WERI-Rb-1 (cell line): Measurements from ENCODE around the gene MRPS2.
A peak's percentile ranks its signal among the peaks of the same experiment; 100 is the strongest.

ENCODE experiments used
- DNase-seq: peaks from one replicate; pipeline ENCODE4 v3.0.0-alpha.2; 2020
- H3K27ac ChIP-seq: fragments of 250-450 bp; sonication (Bioruptor Pico); 2 replicates; pipeline ENCODE4 v1.5.1; 2020; ENCODE audit warnings: mild to moderate bottlenecking, moderate library complexity
- H3K27me3 ChIP-seq: fragments of 250-450 bp; sonication (Bioruptor Pico); 2 replicates; pipeline ENCODE4 v1.5.1; 2021; ENCODE audit warnings: mild to moderate bottlenecking, low read depth, moderate library complexity; ENCODE audit not compliant: insufficient read depth, severe bottlenecking
- H3K36me3 ChIP-seq: fragments of 250-450 bp; sonication (Bioruptor Pico); 2 replicates; pipeline ENCODE4 v1.5.1; 2020; ENCODE audit warnings: mild to moderate bottlenecking, moderate library complexity
- H3K4me3 ChIP-seq: 2 replicates; pipeline ENCODE4 v1.5.1; 2011; ENCODE audit warnings: low read depth, mild to moderate bottlenecking, control low read depth, low read length
- H3K9me3 ChIP-seq: fragments of 250-450 bp; sonication (Bioruptor Pico); 2 replicates; pipeline ENCODE4 v1.5.1; 2021; ENCODE audit warnings: mild to moderate bottlenecking, moderate library complexity; ENCODE audit not compliant: severe bottlenecking
- TF ChIP-seq, protein P1 (sequence below): IDR thresholded peaks from 2 replicates; pipeline ENCODE4 v1.5.1; 2011; ENCODE audit warnings: low read depth, mild to moderate bottlenecking, control low read depth, inconsistent platforms, low read length

Gene MRPS2

DNA sequence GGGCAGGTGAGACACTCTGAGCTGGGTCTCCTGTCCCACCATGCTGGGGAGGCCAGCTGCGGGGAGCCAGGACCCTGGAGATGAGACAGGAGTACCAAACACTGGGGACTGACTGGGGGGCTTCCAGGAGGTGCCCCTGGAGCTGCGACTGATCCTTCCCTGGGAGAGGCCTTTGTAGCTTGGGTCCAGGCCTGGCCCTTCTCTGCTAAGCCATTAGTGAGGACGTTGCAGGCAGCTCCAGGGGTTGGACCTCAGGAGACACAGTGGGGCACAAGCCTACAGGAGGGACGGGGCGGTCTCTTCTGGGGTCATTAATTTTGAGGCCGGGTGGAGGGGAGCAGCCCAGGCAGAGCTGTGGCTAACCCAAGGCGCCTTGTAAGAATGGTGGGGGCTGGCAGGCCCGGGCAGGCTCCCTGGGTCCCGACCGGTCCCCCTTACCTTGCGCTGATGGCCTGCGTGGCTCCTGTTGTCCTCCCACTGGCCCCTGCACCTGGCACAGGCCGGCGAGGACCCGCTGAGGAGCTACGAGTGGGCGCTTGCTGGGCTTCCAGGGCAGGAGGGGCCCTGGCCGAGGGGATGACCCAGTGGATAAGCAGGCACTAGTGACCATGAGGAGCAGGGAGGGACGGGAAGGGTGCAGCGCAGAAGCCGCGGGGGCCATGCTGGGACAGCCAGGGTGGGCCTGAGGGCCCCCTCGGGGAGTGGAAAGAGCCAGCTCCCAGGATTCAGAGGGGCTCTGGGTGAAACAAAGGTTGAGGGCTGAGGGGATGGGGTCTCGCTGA, 5.1 kb downstream of the MRPS2 start:
- H3K27ac ChIP-seq, result peak overlapping the region; percentile 81
- peaks cover 49% of the 10 kb centered on the region for H3K36me3 ChIP-seq
- DNase-seq, result no peak
- TF ChIP-seq, protein P1, sequence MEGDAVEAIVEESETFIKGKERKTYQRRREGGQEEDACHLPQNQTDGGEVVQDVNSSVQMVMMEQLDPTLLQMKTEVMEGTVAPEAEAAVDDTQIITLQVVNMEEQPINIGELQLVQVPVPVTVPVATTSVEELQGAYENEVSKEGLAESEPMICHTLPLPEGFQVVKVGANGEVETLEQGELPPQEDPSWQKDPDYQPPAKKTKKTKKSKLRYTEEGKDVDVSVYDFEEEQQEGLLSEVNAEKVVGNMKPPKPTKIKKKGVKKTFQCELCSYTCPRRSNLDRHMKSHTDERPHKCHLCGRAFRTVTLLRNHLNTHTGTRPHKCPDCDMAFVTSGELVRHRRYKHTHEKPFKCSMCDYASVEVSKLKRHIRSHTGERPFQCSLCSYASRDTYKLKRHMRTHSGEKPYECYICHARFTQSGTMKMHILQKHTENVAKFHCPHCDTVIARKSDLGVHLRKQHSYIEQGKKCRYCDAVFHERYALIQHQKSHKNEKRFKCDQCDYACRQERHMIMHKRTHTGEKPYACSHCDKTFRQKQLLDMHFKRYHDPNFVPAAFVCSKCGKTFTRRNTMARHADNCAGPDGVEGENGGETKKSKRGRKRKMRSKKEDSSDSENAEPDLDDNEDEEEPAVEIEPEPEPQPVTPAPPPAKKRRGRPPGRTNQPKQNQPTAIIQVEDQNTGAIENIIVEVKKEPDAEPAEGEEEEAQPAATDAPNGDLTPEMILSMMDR, result no peak
- peaks cover 7% of the 10 kb centered on the region for H3K9me3 ChIP-seq
- no peaks in the 10 kb centered on the region for H3K27me3 ChIP-seq
- H3K4me3 ChIP-seq, result no peak overlapping the region

DNA sequence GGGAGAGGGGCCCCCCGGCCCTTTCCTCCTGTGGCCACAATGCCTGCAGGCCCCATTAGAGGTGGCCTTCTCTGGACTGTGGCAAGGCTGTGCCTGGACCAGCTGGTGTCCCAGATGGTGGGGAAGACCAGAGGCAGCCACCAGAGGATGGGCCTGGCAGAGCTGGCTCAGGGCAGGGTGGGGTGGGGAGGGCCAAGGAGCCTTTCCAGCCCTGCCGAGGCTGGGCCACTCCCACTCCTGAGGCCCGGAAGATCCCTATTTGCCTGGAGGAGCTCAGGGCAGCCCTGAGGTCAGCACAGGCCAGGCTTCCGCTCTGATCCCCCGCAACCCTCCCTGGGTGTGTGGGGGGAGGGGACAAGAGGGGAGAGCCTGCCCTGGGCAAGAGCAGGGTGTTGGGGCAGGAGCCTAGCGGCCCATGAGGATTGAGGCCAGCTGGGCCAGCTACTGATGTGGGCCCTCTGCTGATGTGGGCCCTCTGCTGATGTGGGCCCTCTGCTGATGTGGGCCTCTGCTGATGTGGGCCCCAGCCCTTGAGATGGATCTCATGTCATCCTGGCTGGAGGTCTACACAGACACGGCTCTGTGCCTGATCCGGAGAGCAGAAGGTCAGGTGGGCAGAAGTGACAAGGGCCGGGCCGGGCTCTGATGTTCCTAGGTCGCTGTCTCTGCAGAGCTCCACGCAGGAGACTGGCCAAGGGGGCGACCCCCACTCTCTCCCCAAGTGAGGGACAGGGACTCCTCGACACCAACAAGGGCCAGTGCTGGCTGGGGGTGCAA, 6.0 kb downstream of the MRPS2 start:
- peaks cover 7% of the 10 kb centered on the region for H3K9me3 ChIP-seq

DNA sequence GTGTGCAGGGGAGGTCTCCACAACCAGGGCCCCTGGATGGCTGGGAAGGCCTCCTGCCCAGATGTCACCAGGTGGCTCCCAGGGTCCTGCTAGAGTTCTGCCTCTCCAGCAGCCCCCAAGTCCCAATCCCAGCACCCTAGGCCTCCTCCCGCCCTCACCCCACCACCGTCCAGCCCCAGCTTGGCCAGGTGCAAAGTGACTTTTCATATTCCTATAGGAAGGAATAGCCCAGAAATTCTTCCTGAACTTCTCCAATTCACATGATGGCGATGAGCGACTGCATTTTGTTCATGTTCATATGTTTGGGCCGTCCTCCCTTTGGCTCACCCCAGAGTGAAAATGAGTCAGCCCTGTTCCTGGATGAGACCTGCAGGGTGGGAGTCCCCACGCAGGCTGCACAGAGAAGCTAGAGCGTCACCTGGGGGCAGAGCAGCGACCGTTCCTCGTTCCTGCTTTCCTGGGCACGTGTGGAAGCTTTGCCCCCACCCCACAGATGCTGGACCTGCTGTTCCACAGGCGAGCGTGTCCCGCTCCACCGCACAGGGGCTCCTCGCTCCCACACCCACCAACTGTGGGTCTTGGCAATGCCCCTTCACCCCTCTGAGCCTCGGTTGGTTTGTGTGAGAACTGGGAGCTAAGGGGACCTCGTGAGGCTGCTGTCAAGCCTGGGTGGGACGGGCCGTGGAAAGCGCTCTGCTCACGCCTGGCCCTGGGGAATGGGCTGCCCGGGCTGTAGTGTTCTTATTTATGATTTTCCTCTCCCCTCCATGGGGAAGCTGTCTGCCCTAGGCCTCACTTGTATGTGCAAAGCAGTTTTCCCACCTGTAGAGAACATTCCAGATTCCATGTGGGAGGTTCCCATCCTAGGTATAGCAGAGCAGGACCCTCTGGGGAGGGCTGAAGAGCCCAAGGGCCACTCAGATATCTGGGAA, 6.9 kb downstream of the MRPS2 start:
- Histone ChIP-seq H3K4me3 (no peak overlapping the region), H3K27me3 (no peaks in the 10 kb centered on the region), H3K27ac (peak overlapping the region; percentile 81), H3K36me3 (peaks cover 32% of the 10 kb centered on the region), H3K9me3 (peaks cover 7% of the 10 kb centered on the region)
- peak; percentile 10 for DNase-seq
- TF ChIP-seq, protein P1, result no peak

More for the DNA sequence above, 6.0 kb downstream of the MRPS2 start:
- Histone ChIP-seq H3K27me3 (no peaks in the 10 kb centered on the region), H3K27ac (peak overlapping the region; percentile 81), H3K36me3 (peaks cover 40% of the 10 kb centered on the region), H3K4me3 (no peak overlapping the region)
- TF ChIP-seq, protein P1, result no peak
- DNase-seq, result peak; percentile 92

GRCh38 chr9:135508211-135508820, 7.8 kb downstream of the MRPS2 start:
- Histone ChIP-seq H3K9me3 (peaks cover 7% of the 10 kb centered on the region), H3K27ac (no peak overlapping the region), H3K27me3 (no peaks in the 10 kb centered on the region), H3K36me3 (peaks cover 22% of the 10 kb centered on the region), H3K4me3 (no peak overlapping the region)
- TF ChIP-seq, protein P1, result no peak
- DNase-seq, result peak; percentile 2

DNA sequence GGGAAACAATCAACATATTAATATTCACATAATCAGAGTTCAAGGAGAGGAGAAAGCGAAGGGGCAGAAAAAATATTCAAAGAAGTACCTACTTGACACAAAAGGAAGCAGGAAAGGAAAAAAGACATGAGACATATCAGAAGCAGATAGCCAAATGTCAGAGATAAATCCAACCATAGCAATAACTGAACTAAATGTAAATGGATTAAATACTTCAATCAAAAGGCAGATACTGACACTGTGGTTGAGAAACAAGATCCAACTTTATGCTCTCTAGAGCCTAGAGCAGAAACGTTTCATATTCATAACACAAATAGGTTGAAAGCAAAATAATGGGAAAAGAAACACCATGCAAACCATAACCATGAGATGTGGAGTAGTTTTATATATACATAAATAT, 9.0 kb downstream of the MRPS2 start:
- no peak for DNase-seq
- H3K9me3 ChIP-seq, result peaks cover 7% of the 10 kb centered on the region
- TF ChIP-seq, protein P1, result no peak

More for the DNA sequence above, 9.0 kb downstream of the MRPS2 start:
- H3K27ac ChIP-seq, result no peak overlapping the region
- no peaks in the 10 kb centered on the region for H3K27me3 ChIP-seq
- H3K36me3 ChIP-seq, result peaks cover 11% of the 10 kb centered on the region
- H3K4me3 ChIP-seq, result no peak overlapping the region
